GM20000 (cell line): ENCODE data around the gene EPS8L2.

Experiments used
- DNase-seq: peaks from one replicate; pipeline ENCODE4 v3.0.0; 2012; ENCODE audit warnings: low spot score
- TF ChIP-seq, protein P1 (sequence below): IDR thresholded peaks from 2 replicates; pipeline ENCODE4 v1.5.1; 2012; ENCODE audit warnings: mild to moderate bottlenecking, control low read depth; ENCODE audit errors: extremely low read depth, missing control alignments

The EPS8L2 gene

GRCh38 chr11:766106-766935, 60.3 kb downstream of the EPS8L2 start:
- TF ChIP-seq, protein P1, sequence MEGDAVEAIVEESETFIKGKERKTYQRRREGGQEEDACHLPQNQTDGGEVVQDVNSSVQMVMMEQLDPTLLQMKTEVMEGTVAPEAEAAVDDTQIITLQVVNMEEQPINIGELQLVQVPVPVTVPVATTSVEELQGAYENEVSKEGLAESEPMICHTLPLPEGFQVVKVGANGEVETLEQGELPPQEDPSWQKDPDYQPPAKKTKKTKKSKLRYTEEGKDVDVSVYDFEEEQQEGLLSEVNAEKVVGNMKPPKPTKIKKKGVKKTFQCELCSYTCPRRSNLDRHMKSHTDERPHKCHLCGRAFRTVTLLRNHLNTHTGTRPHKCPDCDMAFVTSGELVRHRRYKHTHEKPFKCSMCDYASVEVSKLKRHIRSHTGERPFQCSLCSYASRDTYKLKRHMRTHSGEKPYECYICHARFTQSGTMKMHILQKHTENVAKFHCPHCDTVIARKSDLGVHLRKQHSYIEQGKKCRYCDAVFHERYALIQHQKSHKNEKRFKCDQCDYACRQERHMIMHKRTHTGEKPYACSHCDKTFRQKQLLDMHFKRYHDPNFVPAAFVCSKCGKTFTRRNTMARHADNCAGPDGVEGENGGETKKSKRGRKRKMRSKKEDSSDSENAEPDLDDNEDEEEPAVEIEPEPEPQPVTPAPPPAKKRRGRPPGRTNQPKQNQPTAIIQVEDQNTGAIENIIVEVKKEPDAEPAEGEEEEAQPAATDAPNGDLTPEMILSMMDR: no peak
- no peak for DNase-seq

DNA sequence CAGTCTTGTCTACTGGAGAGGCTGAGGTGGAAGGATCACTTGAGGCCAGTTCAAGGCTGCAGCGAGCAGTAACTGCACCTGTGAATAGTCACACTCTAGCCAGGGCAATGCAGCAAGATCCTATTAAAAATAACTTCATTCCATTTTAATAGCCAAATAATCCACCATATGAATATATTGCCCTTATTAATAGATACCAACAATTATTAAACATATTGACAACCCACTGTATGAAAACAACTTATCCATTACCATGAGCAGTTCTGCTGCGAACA, 60.8 kb downstream of the EPS8L2 start:
- no peak for DNase-seq
- TF ChIP-seq, protein P1: no peak

GRCh38 chr11:767238-767637, 61.2 kb downstream of the EPS8L2 start:
- TF ChIP-seq, protein P1: no peak
- no peak for DNase-seq

DNA sequence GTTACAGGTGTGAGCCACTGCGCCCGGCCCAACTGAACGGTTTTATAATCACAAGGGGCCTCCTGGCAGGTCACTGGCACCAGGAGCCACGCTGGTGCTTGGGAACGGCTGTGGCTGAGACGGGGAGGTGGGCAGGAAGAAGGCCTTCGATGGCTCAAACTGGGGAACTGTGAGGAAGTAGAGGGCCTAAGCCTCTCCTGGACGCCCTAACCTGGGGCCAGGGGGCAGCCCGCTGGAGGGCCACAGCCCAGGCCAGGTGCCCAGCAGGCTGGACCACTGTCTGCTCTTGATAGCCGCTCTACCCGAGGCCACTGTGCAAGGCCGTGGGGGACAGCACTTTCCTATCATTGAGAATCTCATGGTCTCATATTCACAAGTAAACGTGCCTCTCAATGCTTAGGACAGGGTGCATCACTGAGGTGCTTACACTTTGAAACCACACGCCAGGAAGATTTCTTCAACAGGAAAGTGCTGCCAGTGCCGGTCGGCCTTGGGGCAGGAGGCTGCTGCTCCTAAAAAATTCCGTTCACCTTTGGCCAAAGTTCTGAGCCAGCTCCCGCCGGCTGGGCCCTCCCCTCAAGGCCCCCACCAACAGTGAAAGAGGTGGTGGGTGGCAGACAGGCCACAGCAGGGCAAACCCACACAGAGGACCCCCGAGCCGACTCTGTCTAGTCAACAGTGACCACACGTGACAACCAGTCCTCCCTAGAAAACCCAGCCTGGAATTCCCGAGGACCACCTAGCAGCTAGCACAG, 64.0 kb downstream of the EPS8L2 start:
- DNase-seq: no peak
- TF ChIP-seq, protein P1: no peak

DNA sequence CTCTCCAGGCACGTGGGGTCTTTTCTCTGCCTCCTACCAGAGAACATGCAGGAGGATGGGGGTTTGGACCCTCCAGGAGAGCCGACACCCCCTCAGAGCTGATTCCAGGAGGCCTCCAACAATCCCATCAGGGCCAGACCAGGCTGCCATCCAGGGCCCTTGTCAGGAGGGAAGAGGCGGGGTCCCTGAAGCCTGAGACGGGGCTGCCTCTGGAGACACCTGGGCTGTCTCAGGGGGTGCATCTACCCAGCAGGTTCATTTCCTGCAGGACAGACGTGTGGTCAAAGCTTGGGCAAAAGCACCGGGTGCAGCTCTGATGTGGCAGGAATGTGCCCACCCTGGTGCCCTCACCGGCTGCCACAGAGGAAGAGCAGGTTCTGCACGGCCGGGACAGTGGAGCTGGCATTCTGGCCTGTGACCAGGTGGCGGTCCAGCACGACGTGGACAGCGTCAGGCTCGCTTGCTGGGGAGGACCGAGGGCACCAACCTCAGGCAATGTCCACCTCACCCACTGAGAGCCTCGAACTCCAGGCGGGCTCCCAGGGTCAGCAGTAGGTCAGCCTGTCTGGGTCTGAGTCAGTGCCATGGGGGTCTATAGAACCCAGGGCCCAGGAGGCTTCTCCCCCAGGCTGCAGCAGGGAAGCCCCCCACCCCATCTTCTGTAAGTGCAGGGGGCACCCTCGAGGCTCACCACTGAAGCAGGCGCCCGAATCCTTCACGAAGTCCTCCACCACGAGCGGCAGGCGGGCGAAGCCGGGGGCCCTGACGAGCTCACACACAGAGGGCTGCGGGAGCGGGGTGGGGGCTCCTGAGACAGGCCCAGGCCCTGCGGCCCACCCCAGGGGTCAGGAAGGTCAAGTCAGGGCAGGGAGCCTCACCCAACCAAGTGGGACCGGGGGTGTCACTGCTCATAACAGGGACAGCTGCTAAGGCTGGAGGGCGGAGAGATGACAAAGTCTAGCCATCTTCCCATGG, 64.9 kb downstream of the EPS8L2 start:
- no peak for DNase-seq
- TF ChIP-seq, protein P1: no peak

- TF ChIP-seq, protein P1: no peak
- DNase-seq: no peak
Measured at GRCh38 chr11:771617-772204, 65.7 kb downstream of the EPS8L2 start.
